ENCODE measurements around the gene TBX6.

TBX6 gene

DNA sequence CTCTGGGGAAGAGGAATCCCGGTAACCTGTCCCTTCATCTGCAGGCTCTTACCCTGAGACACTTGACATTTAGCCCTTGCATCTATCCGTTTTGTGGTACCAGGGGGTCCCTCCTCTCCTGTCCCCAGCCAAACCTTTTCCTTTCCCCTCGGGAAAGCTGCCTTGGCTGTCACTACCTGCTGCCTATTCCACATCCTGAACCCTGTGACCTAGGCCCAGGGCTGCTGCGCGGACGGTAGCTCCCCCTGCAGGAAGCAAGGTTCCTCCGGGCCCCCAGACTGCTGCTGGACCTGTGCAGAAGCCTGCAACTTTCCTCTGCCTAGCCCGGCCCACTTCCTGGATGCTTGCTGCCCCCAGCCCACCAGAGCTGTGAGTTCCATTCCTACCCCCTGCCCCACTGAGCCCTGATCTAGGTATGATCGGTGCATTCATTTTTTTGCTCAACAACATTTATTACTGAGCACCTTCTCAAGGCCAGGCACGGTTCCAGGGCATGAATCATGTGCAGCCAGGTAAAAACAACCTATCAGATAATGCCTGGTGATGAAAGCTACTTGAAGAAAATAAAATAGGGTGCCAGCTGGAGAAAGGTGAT lies 36.7 kb downstream of the TBX6 start:
- ChIA-PET POLR2A (ENCODE audit: low non-redundant PET) (interaction anchor here (0.5 to 0.7 kb wide), 3 partner anchors 10 to 531 kb away, joined by 4 to 5 read pairs (median 4); no protein-coding TSS in a partner anchor), CTCF (interaction anchor here (0.6 to 1.3 kb wide), 11 partner anchors 8 to 156 kb away, joined by 3 to 13 read pairs (median 3); partner anchors contain the start of genes ALDOA and TBX6)
- H3K27ac ChIP-seq, result peak overlapping the region; percentile 90

DNA sequence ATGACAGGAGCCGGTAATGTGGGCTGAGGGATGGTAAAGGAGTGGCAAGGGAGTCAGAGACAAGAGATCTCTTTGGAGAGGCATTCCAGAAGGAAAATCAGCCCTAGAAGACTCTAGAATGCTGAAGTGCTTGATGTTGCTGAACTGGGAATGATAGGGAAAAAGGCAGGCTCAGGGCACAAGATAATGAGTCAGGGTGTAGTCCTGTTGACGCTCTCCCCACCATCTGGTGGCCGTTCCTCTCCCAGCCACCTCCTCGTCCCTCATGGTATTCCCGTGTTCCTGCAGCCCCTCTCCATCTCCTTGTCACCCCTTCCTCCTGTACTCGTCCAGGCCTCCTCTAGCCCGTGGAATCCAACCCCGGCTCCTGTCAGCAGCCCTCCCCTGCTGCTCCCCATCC lies 37.3 kb downstream of the TBX6 start:
- H3K27ac ChIP-seq, result peak overlapping the region; percentile 90
- TF ChIP-seq, protein P1, sequence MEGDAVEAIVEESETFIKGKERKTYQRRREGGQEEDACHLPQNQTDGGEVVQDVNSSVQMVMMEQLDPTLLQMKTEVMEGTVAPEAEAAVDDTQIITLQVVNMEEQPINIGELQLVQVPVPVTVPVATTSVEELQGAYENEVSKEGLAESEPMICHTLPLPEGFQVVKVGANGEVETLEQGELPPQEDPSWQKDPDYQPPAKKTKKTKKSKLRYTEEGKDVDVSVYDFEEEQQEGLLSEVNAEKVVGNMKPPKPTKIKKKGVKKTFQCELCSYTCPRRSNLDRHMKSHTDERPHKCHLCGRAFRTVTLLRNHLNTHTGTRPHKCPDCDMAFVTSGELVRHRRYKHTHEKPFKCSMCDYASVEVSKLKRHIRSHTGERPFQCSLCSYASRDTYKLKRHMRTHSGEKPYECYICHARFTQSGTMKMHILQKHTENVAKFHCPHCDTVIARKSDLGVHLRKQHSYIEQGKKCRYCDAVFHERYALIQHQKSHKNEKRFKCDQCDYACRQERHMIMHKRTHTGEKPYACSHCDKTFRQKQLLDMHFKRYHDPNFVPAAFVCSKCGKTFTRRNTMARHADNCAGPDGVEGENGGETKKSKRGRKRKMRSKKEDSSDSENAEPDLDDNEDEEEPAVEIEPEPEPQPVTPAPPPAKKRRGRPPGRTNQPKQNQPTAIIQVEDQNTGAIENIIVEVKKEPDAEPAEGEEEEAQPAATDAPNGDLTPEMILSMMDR (conservative IDR thresholded peaks at IDR 0.05; ENCODE audit: low read depth), result no peak
- DNase-seq (ENCODE audit: low spot score), result no peak
- CTCF ChIA-PET, result interaction anchor here (0.6 to 1.2 kb wide), 9 partner anchors 8 to 156 kb away, joined by 3 to 6 read pairs (median 3); partner anchors contain the start of gene ALDOA
- POLR2A ChIA-PET (ENCODE audit: low non-redundant PET), result interaction anchor here (0.5 to 2.1 kb wide), 3 partner anchors 10 to 27 kb away, joined by 4 to 8 read pairs (median 5); no protein-coding TSS in a partner anchor

More for the DNA sequence above, 36.7 kb downstream of the TBX6 start:
- DNase-seq (ENCODE audit: low spot score), result peak; percentile 78
- TF ChIP-seq, protein P1 (conservative IDR thresholded peaks at IDR 0.05; ENCODE audit: low read depth), result peak; percentile 55

DNA sequence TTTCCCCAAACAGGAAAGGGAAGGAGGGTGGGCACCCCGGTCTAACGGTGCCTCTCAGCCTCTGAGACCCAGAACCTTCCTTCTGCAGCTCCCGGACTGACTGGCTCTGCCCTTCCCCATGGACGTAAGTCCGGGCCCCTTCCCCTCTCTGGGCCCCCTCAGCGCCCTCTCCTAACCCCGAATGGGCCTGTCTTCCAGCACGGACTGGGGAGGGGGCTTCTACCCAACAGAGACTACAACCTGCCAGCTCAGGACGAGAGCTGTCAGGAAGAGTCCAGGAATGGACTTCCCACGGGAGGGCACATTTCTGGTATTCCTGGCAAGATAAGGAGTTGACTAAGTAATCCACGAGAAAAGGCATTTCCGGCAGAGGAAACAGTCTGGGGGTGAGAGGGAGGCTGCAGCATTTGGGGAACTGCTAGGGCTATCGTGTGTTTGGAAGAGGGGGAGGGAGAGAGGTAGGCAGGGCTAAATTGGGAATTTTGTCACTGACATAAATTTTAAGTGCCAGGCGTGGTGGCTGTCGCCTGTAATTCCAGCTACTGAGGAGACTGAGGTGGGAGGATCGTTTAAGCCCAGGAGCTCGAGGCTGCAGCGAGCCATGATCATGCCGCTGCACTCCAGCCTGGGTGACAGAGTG lies 38.2 kb downstream of the TBX6 start:
- POLR2A ChIA-PET (ENCODE audit: low non-redundant PET), result interaction anchor here (0.5 to 2.1 kb wide), 2 partner anchors 14 to 21 kb away, joined by 8 read pairs; no protein-coding TSS in a partner anchor
- CTCF ChIA-PET, result interaction anchor here (0.7 to 0.9 kb wide), 2 partner anchors 21 to 22 kb away, joined by 4 read pairs; partner anchors contain the start of gene TLCD3B

DNA sequence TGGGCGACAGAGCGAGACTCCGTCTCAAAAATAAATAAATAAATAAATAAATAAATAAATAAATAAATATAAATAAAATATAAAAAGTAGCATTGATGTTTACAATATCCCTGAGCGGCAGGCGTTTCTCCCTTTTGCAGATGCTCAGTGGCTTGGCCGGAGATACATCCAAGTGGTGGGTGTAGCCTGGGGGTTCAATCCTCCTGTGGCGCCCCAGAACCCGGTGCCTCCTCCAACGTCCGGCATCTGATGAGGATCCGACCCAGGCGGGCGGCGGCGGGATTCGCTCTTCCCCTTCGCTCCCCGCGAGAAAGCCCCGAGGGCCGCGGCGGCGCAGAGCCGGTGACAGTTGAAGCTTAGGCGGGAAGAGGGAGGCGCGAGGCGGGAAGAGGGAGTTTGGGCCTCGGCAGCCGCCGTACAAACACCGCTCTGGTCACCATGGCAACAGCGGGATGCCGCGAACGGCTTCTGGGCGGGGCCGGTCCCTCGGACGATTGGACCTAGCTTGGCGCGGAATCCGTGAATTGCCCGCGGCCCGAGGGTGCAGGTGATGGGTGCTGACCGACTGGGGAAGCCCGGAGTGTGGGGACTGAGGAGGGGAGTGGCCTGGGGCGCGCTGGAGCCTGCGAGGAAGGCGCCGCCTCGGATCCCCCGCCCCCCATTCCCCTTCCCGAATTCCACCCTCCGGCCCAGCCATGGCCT lies 38.9 kb downstream of the TBX6 start:
- TF ChIP-seq, protein P1 (conservative IDR thresholded peaks at IDR 0.05; ENCODE audit: low read depth), result no peak

More for the DNA sequence above, 38.2 kb downstream of the TBX6 start:
- peak overlapping the region; percentile 90 for H3K27ac ChIP-seq
- peak; percentile 70 for DNase-seq (ENCODE audit: low spot score)
- TF ChIP-seq, protein P1 (conservative IDR thresholded peaks at IDR 0.05; ENCODE audit: low read depth), result no peak

DNA sequence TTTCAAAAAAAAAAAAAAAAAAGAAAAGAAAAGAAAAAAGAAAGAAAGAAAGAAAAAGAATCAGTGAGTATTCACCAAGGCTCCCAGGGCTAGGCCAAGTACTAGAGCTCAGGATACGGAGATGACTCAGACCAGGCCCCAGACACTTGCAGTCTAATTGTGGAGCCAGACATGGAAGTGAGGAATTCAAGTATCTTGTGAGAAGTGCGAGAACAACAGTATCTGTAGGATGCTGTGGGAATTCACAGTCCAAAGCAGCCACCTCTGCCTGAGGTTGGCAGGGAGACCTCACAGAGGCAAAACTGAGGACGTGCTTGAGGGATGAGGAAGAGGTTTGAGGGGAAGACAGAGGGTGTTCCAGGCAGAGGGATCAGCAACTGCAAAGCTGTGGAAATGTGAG lies 40.2 kb downstream of the TBX6 start:
- peak; percentile 52 for DNase-seq (ENCODE audit: low spot score)
- ChIA-PET CTCF (no interaction called here), POLR2A (ENCODE audit: low non-redundant PET) (interaction anchor here (0.6 kb wide), 2 partner anchors 30 to 212 kb away, joined by 3 to 6 read pairs; no protein-coding TSS in a partner anchor)
- H3K27ac ChIP-seq, result peak overlapping the region; percentile 90
- TF ChIP-seq, protein P1 (conservative IDR thresholded peaks at IDR 0.05; ENCODE audit: low read depth), result no peak

More for the DNA sequence above, 38.9 kb downstream of the TBX6 start:
- ChIA-PET POLR2A (ENCODE audit: low non-redundant PET) (interaction anchor here (0.5 to 2.1 kb wide), 2 partner anchors 14 to 21 kb away, joined by 8 read pairs; no protein-coding TSS in a partner anchor), CTCF (interaction anchor here (0.7 to 0.9 kb wide), 2 partner anchors 20 to 22 kb away, joined by 4 read pairs; partner anchors contain the start of gene TLCD3B)
- DNase-seq (ENCODE audit: low spot score), result peak; percentile 95
- H3K27ac ChIP-seq, result peak overlapping the region; percentile 90

DNA sequence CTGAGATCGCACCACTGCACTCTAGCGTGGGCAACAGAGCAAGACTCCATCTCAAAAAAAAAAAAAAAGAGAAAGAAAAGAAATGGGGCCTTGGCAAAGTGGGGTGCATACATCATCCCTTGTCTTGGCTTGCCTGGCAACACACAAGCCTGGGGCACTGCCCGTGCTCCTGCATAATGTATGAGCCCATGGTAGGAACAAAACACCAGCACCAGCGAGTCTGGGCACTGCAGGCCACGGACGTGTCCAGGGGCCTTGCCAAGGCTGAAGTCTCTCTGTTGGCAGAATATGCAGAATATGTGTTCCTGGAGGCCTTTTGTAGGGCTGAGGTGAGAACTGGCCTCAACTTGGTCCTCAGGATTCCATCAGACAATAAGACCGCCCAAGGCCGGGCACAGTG lies 41.9 kb downstream of the TBX6 start:
- DNase-seq (ENCODE audit: low spot score), result no peak
- H3K27ac ChIP-seq, result peak overlapping the region; percentile 39
- POLR2A ChIA-PET (ENCODE audit: low non-redundant PET), result no interaction called here
- CTCF ChIA-PET, result no interaction called here
- TF ChIP-seq, protein P1 (conservative IDR thresholded peaks at IDR 0.05; ENCODE audit: low read depth), result no peak

Measured in RWPE1 (cell line).